K562 (cell line): ENCODE measurements around the gene TBCCD1. TPM values are rescaled to one million over a fixed set of nuclear protein-coding genes. Genes with fewer than 3 reads are reported as not detected.

Experiments used
- ARHGAP35 ChIP-seq: fragments of 450-650 bp; IDR thresholded peaks from 2 replicates; pipeline ENCODE4 v1.6.1; 2018; ENCODE audit not compliant: partially characterized antibody
- DPF2 ChIP-seq: fragments of 450-650 bp; IDR thresholded peaks from 2 replicates; pipeline ENCODE4 v1.6.1; 2016
- EHMT2 ChIP-seq: fragments of 450-650 bp; IDR thresholded peaks from 2 replicates; pipeline ENCODE4 v1.6.1; 2018; ENCODE audit warnings: antibody characterized with exemption
- KLF16 ChIP-seq: IDR thresholded peaks from 2 replicates; pipeline ENCODE4 v1.6.1; 2016; ENCODE audit warnings: antibody characterized with exemption
- MECOM ChIP-seq: fragments of 250-450 bp; sonication (Bioruptor Pico); IDR thresholded peaks from 2 replicates; pipeline ENCODE4 v1.8.0; 2022; ENCODE audit warnings: inconsistent platforms
- MEIS2 ChIP-seq: fragments of 450-650 bp; IDR thresholded peaks from 2 replicates; pipeline ENCODE4 v1.6.1; 2014; ENCODE audit warnings: mild to moderate bottlenecking; ENCODE audit not compliant: partially characterized antibody
- RAD21 ChIP-seq, 2 experiments: fragments of 250-450 bp in 1 of 2; fragments of 450-650 bp in 1 of 2; sonication (Bioruptor Pico) in 1 of 2; formaldehyde crosslinking in 1 of 2; IDR thresholded peaks in 1 of 2; conservative IDR thresholded peaks in 1 of 2; 2 replicates each; pipeline versions ENCODE4 v1.4.0 to v1.8.0; 2020 to 2022; ENCODE audit warnings: mild to moderate bottlenecking in 2 of 2, moderate library complexity in 1 of 2
- TARDBP ChIP-seq: fragments of 450-650 bp; IDR thresholded peaks from 2 replicates; pipeline ENCODE4 v1.6.1; 2016
- ZFPM2 ChIP-seq: fragments of 250-450 bp; sonication (Bioruptor Pico); IDR thresholded peaks from 2 replicates; pipeline ENCODE4 v1.5.1; 2022; ENCODE audit warnings: mild to moderate bottlenecking
- ZNF217 ChIP-seq: sonication (generic); formaldehyde crosslinking; IDR thresholded peaks from 2 replicates; pipeline ENCODE4 v1.8.0; 2022; ENCODE audit warnings: mild to moderate bottlenecking, missing genetic modification reagents
- ZNF274 ChIP-seq: IDR thresholded peaks from 2 replicates; pipeline ENCODE4 v1.6.1; 2011; ENCODE audit warnings: low read depth, mild to moderate bottlenecking, low read length, moderate library complexity, borderline replicate concordance
- ZNF778 ChIP-seq: fragments of 450-650 bp; formaldehyde crosslinking; IDR thresholded peaks from 2 replicates; pipeline ENCODE4 v1.4.0; 2020; ENCODE audit warnings: mild to moderate bottlenecking, moderate library complexity
- polyA plus RNA-seq, 8 experiments: library from polyadenylated mRNA; depleted of rRNA in 4 of 8; stranded (reverse) in 5 of 8; unstranded in 3 of 8; fragments of >200 nt; fragmentation: Nextera tagmentation in 2 of 8; fragmentation: Illumina TruSeq in 1 of 8; extraction: Ambion mirVana in 2 of 8; extraction: Trizol in 1 of 8; gene quantifications; 2 replicates each; pipeline versions ENCODE4 v1.2.1 to v1.2.3, GENCODE V29; 2011 to 2014; ENCODE audit warnings: inconsistent platforms in 1 of 8, missing spikeins in 1 of 8
- total RNA-seq, 7 experiments: library from RNA; depleted of rRNA in 6 of 7; stranded (reverse); fragments of >200 nt in 6 of 7; fragmentation: Illumina TruSeq in 2 of 7; extraction: Trizol in 2 of 7; gene quantifications; 2 replicates each; pipeline versions ENCODE4 v1.2.1 to v1.2.3, GENCODE V29; 2011 to 2021; ENCODE audit warnings: low replicate concordance in 1 of 7
- TF ChIP-seq, protein P1 (sequence below): fragments of 450-650 bp; formaldehyde crosslinking; IDR thresholded peaks from 2 replicates; pipeline ENCODE4 v1.4.0; 2020; ENCODE audit warnings: mild to moderate bottlenecking
- TF ChIP-seq, protein P2 (sequence below), 2 experiments: fragments of 450-650 bp; formaldehyde crosslinking in 1 of 2; IDR thresholded peaks; 2 replicates each; pipeline versions ENCODE4 v1.4.0 to v1.6.1; 2014 to 2020; ENCODE audit warnings: mild to moderate bottlenecking in 2 of 2, borderline replicate concordance in 1 of 2, low read depth in 1 of 2
- TF ChIP-seq, protein P3 (sequence below): sonication (generic); IDR thresholded peaks from 2 replicates; pipeline ENCODE4 v1.6.1; 2016
- TF ChIP-seq, protein P4 (sequence below): fragments of 450-650 bp; conservative IDR thresholded peaks from 2 replicates; pipeline ENCODE4 v1.6.1; 2016; ENCODE audit warnings: missing genetic modification characterization, low read depth, mild to moderate bottlenecking, control low read depth, missing compliant biosample characterization

TBCCD1 gene
- total and polyA plus RNA-seq, 9 of the 15 experiments (the other 6 are each of a cell fraction or from before 2014, with no cell fraction given): 17.7 to 31.1 (median 21.2) TPM

DNA sequence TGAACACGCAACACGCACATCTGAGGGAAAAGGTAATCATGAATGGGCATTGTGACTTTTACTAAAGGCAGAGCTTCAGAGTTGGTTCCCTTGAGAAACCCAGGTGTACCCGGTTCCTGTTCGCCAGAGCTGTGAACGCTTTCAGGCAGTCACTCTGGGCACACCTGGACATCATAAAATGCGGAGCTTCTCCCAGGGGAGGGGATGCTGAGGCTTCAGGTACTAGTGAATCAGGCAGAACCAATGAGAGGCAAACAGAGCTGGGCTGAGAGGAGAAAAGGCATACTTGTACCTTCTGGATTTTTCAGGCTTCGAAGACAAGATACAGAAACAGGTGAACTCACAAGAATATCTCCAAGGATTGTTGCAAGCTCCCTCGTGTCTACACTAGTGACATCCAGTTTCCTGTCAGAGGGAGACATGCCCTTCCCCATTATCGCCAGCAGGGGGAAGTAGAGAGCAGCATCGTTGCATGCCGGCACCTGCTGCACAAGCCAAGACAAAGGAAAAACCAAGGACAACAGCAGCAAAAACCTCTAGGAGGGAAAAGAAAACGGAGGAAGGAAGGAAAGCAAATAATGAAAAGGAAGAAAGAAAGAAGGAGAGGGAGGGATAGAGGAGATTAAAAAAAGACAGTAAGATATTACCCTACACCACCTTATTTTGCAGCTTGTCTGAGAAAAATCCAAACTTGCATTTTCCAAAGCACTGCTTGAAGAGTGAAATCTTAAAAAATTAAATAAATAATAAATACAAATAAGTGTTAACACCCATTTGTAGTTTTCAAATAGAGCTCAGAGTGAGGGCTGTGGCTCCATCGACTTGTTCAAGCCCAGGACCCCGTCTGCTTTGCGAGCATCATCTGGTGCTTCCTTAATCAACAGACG is 47.7 kb upstream of the TBCCD1 start (continued):
- TF ChIP-seq TARDBP (no peak), ZNF274 (no peak), ARHGAP35 (peak; percentile 43), MEIS2 (peak; percentile 38), RAD21 (CRISPR knock-in tag; conservative IDR thresholded peaks at IDR 0.05 in 1 of 2, IDR thresholded peaks at IDR 0.05 in 1 of 2) (peak; percentile 76 to 84), ZFPM2 (no peak), ZNF217 (CRISPR knock-in tag) (no peak), DPF2 (0 out of 2 replicates have a peak, but pooled peaks have one; percentile 21), ZNF778 (no peak), KLF16 (0 out of 2 replicates have a peak, but pooled peaks have one; percentile 32), EHMT2 (0 out of 2 replicates have a peak, but pooled peaks have one; percentile 25), MECOM (CRISPR knock-in tag) (no peak)
- TF ChIP-seq, protein P1, sequence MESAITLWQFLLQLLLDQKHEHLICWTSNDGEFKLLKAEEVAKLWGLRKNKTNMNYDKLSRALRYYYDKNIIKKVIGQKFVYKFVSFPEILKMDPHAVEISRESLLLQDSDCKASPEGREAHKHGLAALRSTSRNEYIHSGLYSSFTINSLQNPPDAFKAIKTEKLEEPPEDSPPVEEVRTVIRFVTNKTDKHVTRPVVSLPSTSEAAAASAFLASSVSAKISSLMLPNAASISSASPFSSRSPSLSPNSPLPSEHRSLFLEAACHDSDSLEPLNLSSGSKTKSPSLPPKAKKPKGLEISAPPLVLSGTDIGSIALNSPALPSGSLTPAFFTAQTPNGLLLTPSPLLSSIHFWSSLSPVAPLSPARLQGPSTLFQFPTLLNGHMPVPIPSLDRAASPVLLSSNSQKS (CRISPR knock-in tag): no peak
- TF ChIP-seq, protein P2, sequence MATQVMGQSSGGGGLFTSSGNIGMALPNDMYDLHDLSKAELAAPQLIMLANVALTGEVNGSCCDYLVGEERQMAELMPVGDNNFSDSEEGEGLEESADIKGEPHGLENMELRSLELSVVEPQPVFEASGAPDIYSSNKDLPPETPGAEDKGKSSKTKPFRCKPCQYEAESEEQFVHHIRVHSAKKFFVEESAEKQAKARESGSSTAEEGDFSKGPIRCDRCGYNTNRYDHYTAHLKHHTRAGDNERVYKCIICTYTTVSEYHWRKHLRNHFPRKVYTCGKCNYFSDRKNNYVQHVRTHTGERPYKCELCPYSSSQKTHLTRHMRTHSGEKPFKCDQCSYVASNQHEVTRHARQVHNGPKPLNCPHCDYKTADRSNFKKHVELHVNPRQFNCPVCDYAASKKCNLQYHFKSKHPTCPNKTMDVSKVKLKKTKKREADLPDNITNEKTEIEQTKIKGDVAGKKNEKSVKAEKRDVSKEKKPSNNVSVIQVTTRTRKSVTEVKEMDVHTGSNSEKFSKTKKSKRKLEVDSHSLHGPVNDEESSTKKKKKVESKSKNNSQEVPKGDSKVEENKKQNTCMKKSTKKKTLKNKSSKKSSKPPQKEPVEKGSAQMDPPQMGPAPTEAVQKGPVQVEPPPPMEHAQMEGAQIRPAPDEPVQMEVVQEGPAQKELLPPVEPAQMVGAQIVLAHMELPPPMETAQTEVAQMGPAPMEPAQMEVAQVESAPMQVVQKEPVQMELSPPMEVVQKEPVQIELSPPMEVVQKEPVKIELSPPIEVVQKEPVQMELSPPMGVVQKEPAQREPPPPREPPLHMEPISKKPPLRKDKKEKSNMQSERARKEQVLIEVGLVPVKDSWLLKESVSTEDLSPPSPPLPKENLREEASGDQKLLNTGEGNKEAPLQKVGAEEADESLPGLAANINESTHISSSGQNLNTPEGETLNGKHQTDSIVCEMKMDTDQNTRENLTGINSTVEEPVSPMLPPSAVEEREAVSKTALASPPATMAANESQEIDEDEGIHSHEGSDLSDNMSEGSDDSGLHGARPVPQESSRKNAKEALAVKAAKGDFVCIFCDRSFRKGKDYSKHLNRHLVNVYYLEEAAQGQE (IDR thresholded peaks at IDR 0.05; ENCODE audit: borderline replicate concordance): peak; percentile 80
- TF ChIP-seq, protein P2 (CRISPR knock-in tag; IDR thresholded peaks at IDR 0.05; ENCODE audit: low read depth): no peak
- TF ChIP-seq, protein P3, sequence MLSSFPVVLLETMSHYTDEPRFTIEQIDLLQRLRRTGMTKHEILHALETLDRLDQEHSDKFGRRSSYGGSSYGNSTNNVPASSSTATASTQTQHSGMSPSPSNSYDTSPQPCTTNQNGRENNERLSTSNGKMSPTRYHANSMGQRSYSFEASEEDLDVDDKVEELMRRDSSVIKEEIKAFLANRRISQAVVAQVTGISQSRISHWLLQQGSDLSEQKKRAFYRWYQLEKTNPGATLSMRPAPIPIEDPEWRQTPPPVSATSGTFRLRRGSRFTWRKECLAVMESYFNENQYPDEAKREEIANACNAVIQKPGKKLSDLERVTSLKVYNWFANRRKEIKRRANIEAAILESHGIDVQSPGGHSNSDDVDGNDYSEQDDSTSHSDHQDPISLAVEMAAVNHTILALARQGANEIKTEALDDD: no peak
- TF ChIP-seq, protein P4, sequence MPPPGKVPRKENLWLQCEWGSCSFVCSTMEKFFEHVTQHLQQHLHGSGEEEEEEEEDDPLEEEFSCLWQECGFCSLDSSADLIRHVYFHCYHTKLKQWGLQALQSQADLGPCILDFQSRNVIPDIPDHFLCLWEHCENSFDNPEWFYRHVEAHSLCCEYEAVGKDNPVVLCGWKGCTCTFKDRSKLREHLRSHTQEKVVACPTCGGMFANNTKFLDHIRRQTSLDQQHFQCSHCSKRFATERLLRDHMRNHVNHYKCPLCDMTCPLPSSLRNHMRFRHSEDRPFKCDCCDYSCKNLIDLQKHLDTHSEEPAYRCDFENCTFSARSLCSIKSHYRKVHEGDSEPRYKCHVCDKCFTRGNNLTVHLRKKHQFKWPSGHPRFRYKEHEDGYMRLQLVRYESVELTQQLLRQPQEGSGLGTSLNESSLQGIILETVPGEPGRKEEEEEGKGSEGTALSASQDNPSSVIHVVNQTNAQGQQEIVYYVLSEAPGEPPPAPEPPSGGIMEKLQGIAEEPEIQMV: 0 out of 2 replicates have a peak, but pooled peaks have one; percentile 34
